Measurements from ENCODE around the gene FOXA3. TPM values are rescaled to one million over a fixed set of nuclear protein-coding genes. Genes with fewer than 3 reads are reported as not detected.

Gene FOXA3
- total and polyA plus RNA-seq, 7 donors: 0.49 to 72.8 (median 42.6) TPM; not detected in 3

DNA sequence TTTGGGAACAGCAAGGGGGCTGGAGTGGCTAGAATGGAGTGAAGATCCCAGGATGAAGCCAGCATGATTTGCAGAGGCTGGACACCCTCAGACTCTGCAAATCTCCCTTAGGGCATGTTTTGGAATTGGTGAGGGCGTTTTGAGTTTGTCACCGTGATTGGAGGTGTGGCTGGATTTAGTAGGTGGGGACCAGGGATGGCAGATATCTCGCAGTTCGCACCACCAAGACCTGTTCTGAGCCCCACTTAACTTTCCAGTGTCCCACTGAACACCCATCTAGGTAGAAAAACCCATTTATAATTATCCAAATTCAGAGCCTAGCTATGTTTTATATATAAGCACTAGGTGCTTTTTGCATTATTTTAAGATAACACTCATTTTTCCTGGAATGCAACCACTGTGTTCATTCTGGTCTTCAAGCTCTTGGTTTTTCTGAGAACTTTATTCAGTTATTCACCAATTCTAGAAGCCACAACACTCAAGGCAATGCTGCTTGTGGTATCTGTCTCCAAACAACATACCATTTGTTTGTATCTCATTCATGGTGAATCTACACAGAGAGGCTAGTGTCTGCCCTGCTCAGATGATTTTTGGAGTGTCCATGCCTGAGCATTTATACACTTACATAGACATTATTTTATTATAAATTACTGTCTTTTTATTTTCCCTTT lies 53.4 kb downstream of the FOXA3 start:
- no peaks in the 10 kb centered on the region for H3K36me3 ChIP-seq
- intact Hi-C loops (cut with DNase I): no loop called here
- peaks cover 0 to 39% (median 20%) of the 10 kb centered on the region in 3 donors for H3K27me3 ChIP-seq
- TF ChIP-seq POLR2A (IDR thresholded peaks at IDR 0.05) (no peak), POLR2AphosphoS5 (IDR thresholded peaks at IDR 0.05) (no peak), EP300 (IDR thresholded peaks at IDR 0.05) (no peak)
- TF ChIP-seq, protein P1, sequence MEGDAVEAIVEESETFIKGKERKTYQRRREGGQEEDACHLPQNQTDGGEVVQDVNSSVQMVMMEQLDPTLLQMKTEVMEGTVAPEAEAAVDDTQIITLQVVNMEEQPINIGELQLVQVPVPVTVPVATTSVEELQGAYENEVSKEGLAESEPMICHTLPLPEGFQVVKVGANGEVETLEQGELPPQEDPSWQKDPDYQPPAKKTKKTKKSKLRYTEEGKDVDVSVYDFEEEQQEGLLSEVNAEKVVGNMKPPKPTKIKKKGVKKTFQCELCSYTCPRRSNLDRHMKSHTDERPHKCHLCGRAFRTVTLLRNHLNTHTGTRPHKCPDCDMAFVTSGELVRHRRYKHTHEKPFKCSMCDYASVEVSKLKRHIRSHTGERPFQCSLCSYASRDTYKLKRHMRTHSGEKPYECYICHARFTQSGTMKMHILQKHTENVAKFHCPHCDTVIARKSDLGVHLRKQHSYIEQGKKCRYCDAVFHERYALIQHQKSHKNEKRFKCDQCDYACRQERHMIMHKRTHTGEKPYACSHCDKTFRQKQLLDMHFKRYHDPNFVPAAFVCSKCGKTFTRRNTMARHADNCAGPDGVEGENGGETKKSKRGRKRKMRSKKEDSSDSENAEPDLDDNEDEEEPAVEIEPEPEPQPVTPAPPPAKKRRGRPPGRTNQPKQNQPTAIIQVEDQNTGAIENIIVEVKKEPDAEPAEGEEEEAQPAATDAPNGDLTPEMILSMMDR (IDR thresholded peaks at IDR 0.05): no peak
- H3K4me1 ChIP-seq: no peaks in the 10 kb centered on the region
- no peak overlapping the region for H3K27ac ChIP-seq
- H3K4me3 ChIP-seq: no peak overlapping the region
- 25 to 57% methylated on average over 4 of the region's 4 CpGs for WGBS, 2 donors
- H3K9me3 ChIP-seq: no peaks in the 10 kb centered on the region
- no peak for DNase-seq

DNA sequence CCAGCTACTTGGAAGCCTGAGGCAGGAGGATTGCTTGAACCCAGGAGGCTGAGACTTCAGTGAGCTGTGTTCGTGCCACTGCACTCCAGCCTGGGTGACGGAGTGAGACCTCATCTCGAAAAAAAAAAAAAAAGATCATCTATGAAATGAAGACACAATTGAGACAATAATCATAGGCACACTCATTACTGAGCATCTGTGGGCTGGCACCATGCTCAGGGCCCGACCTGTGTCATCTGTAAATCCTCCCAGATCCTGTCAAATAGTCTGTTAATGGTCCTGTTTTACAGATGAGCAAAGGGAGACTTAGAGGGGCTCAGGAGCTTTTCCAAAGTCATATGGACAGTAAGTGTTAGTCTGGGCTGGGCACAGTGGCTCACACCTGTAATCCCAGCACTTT lies 54.6 kb downstream of the FOXA3 start:
- Histone ChIP-seq H3K27me3 (peaks cover 0 to 28% (median 11%) of the 10 kb centered on the region in 3 donors), H3K9me3 (no peaks in the 10 kb centered on the region), H3K4me3 (no peak overlapping the region), H3K4me1 (no peaks in the 10 kb centered on the region), H3K36me3 (no peaks in the 10 kb centered on the region), H3K27ac (no peak overlapping the region)
- intact Hi-C loops (cut with DNase I): no loop called here
- WGBS, 2 donors: 57 to 75% methylated on average over 4 of the region's 4 CpGs
- no peak for DNase-seq
- TF ChIP-seq POLR2A (IDR thresholded peaks at IDR 0.05) (no peak), POLR2AphosphoS5 (IDR thresholded peaks at IDR 0.05) (no peak), EP300 (IDR thresholded peaks at IDR 0.05) (no peak)

DNA sequence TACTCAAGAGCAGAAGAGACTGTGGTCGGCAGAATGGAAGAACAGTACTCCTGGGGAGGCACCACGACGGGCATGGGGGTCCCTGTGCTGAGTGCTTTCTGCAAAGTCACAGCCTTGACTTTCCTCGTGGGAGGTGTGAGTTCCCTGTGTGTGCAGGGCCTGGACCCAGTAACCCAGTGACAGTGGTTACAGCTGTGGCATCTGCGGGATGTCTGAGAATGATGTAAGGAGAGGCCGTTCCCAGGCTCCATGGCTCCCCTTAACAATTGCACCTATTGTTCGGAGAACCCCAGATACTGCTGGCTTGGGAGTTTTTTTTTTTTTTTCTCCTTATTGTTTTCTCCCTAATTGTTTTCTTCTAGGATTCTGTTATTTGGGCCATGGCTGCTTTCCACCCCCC lies 55.6 kb downstream of the FOXA3 start:
- Histone ChIP-seq H3K27ac (no peak overlapping the region), H3K4me3 (no peak overlapping the region), H3K9me3 (no peaks in the 10 kb centered on the region), H3K27me3 (peaks cover 0 to 19% (median 1%) of the 10 kb centered on the region in 3 donors), H3K36me3 (no peaks in the 10 kb centered on the region), H3K4me1 (no peaks in the 10 kb centered on the region)
- 45 to 59% methylated on average over 7 of the region's 7 CpGs for WGBS, 2 donors
- no peak for DNase-seq
- intact Hi-C loops (cut with DNase I): no loop called here
- TF ChIP-seq, protein P1 (IDR thresholded peaks at IDR 0.05): no peak
- TF ChIP-seq POLR2AphosphoS5 (IDR thresholded peaks at IDR 0.05): no peak
- no peak for TF ChIP-seq EP300 (IDR thresholded peaks at IDR 0.05)
- TF ChIP-seq POLR2A (IDR thresholded peaks at IDR 0.05): no peak

DNA sequence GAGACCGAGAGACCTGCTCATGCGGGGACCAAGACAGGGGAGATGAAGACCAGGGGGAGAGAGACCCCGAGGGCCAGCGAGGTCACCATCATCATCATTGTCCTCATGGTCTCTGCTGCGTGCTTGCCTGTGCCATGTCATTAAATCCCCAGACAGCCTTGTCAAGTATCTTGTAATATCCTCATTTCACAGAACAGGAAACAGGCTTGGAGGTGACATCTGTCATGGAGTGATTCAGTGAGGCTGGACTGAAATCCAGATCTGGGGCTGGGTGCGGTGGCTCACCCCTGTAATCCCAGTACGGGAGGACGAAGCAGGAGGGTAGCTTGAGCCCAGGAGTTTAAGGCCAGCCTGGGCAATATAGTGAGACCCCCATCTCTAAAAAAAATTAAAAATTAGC lies 56.3 kb downstream of the FOXA3 start:
- Histone ChIP-seq H3K9me3 (no peaks in the 10 kb centered on the region), H3K4me3 (no peak overlapping the region), H3K4me1 (no peaks in the 10 kb centered on the region), H3K27ac (no peak overlapping the region), H3K27me3 (peaks cover 0 to 16% (median 0%) of the 10 kb centered on the region in 3 donors), H3K36me3 (no peaks in the 10 kb centered on the region)
- 53 to 67% methylated on average over 8 of the region's 8 CpGs for WGBS, 2 donors
- TF ChIP-seq POLR2A (IDR thresholded peaks at IDR 0.05) (no peak), EP300 (IDR thresholded peaks at IDR 0.05) (no peak), POLR2AphosphoS5 (IDR thresholded peaks at IDR 0.05) (no peak)
- TF ChIP-seq, protein P1 (IDR thresholded peaks at IDR 0.05): no peak
- no peak for DNase-seq
- intact Hi-C loops (cut with DNase I): no loop called here

DNA sequence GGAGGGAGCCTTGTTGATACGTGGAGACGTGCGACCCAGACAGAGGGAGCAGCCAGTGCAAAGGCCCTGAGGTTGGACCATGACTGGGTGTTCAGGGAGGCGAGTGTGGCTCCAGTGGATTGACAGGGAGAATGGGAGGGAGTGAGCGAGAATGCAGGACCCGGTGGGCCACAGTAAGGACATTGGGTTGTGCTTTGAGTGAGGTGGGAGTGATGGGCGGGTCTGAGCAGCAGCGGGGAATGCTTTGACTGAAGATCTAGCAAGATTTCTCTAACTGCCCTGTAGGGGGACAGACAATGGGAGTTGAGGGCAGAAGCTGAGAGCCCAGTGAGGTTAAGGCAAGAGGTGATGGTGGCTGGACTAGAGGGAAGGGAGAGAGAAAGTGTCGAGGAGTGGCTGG lies 58.2 kb downstream of the FOXA3 start:
- H3K9me3 ChIP-seq: no peaks in the 10 kb centered on the region
- no peaks in the 10 kb centered on the region for H3K4me1 ChIP-seq
- intact Hi-C loops (cut with DNase I): no loop called here
- H3K36me3 ChIP-seq: no peaks in the 10 kb centered on the region
- peaks cover 0 to 8% (median 0%) of the 10 kb centered on the region in 3 donors for H3K27me3 ChIP-seq
- H3K4me3 ChIP-seq: no peak overlapping the region
- H3K27ac ChIP-seq: no peak overlapping the region
- 61 to 79% methylated on average over 9 of the region's 9 CpGs for WGBS, 2 donors
- no peak for TF ChIP-seq EP300 (IDR thresholded peaks at IDR 0.05)
- no peak for TF ChIP-seq POLR2A (IDR thresholded peaks at IDR 0.05)
- TF ChIP-seq POLR2AphosphoS5 (IDR thresholded peaks at IDR 0.05): no peak
- TF ChIP-seq, protein P1 (IDR thresholded peaks at IDR 0.05): no peak
- DNase-seq: no peak

Other genes starting within 250 kb of the FOXA3 start
- gene EML2, start 224.9 kb upstream of the FOXA3 start, total RNA-seq: 10 to 100 TPM; 10.4 to 34.6 (median 14.7) TPM
- 10 to 100 TPM; 40.2 to 75.6 (median 40.5) TPM for gene EML2, start 224.9 kb upstream of the FOXA3 start, polyA plus RNA-seq
- gene GIPR, start 196.1 kb upstream of the FOXA3 start, total RNA-seq: not detected
- 10 to 100 TPM in 1 of 3 donors, 1 to 10 TPM in 1, under 1 TPM in 1; 0.69 to 11.8 (median 3.6) TPM for gene GIPR, start 196.1 kb upstream of the FOXA3 start, polyA plus RNA-seq
- 100 to 1,000 TPM; 145 to 261 (median 242) TPM for gene SNRPD2, start 172.4 kb upstream of the FOXA3 start, total RNA-seq
- gene SNRPD2, start 172.4 kb upstream of the FOXA3 start, polyA plus RNA-seq: 100 to 1,000 TPM; 271 to 423 (median 382) TPM
- 1 to 10 TPM; 2.1 to 4.7 (median 3.4) TPM for gene QPCTL, start 171.7 kb upstream of the FOXA3 start, total RNA-seq
- gene QPCTL, start 171.7 kb upstream of the FOXA3 start, polyA plus RNA-seq: 1 to 10 TPM; 1.2 to 7.6 (median 1.6) TPM
- 1 to 10 TPM; 7.1 to 9.7 (median 8.8) TPM for gene FBXO46, start 133.4 kb upstream of the FOXA3 start, total RNA-seq
- 10 to 100 TPM in 2 of 3 donors, 1 to 10 TPM in 1; 9.5 to 16.5 (median 10.8) TPM for gene FBXO46, start 133.4 kb upstream of the FOXA3 start, polyA plus RNA-seq
- gene MEIOSIN, start 130.9 kb upstream of the FOXA3 start, total RNA-seq: not detected
- not detected for gene MEIOSIN, start 130.9 kb upstream of the FOXA3 start, polyA plus RNA-seq
- gene SIX5, start 95.1 kb upstream of the FOXA3 start, total RNA-seq: 10 to 100 TPM; 16.8 to 20.7 (median 18.7) TPM
- gene SIX5, start 95.1 kb upstream of the FOXA3 start, polyA plus RNA-seq: 10 to 100 TPM in 1 of 3 donors, 1 to 10 TPM in 2; 4.2 to 11.6 (median 7.8) TPM
- 100 to 1,000 TPM in 3 of 4 donors, 10 to 100 TPM in 1; 62.2 to 219 (median 168) TPM for gene DMPK, start 81.8 kb upstream of the FOXA3 start, total RNA-seq
- gene DMPK, start 81.8 kb upstream of the FOXA3 start, polyA plus RNA-seq: 10 to 100 TPM in 1 of 3 donors, 1 to 10 TPM in 2; 7.2 to 43.0 (median 8.8) TPM
- 10 to 100 TPM; 21.1 to 59.5 (median 36.8) TPM for gene DMWD, start 71.5 kb upstream of the FOXA3 start, total RNA-seq
- gene DMWD, start 71.5 kb upstream of the FOXA3 start, polyA plus RNA-seq: 10 to 100 TPM; 13.2 to 30.4 (median 14.8) TPM
- gene RSPH6A, start 49.0 kb upstream of the FOXA3 start, total RNA-seq: not detected
- under 1 TPM in 1 of 3 donors, not detected in 2; 0.12 TPM for gene RSPH6A, start 49.0 kb upstream of the FOXA3 start, polyA plus RNA-seq
- 10 to 100 TPM; 18.2 to 31.3 (median 25.3) TPM for gene SYMPK, start 1.2 kb upstream of the FOXA3 start, total RNA-seq
- gene SYMPK, start 1.2 kb upstream of the FOXA3 start, polyA plus RNA-seq: 10 to 100 TPM; 26.4 to 84.4 (median 30.7) TPM
- gene IRF2BP1, start 21.8 kb downstream of the FOXA3 start, total RNA-seq: 10 to 100 TPM; 18.0 to 25.5 (median 20.8) TPM
- gene IRF2BP1, start 21.8 kb downstream of the FOXA3 start, polyA plus RNA-seq: 10 to 100 TPM in 2 of 3 donors, 1 to 10 TPM in 1; 7.8 to 15.2 (median 11.3) TPM
- gene MYPOP, start 38.3 kb downstream of the FOXA3 start, total RNA-seq: 1 to 10 TPM; 1.8 to 6.1 (median 3.0) TPM
- 1 to 10 TPM; 6.2 to 8.3 (median 6.6) TPM for gene MYPOP, start 38.3 kb downstream of the FOXA3 start, polyA plus RNA-seq
- not detected for gene NANOS2, start 50.5 kb downstream of the FOXA3 start, total RNA-seq
- gene NANOS2, start 50.5 kb downstream of the FOXA3 start, polyA plus RNA-seq: under 1 TPM in 2 of 3 donors, not detected in 1; 0.46 to 0.60 TPM
- 1 to 10 TPM in 2 of 4 donors, under 1 TPM in 2; 0.36 to 3.0 (median 1.2) TPM for gene NOVA2, start 109.5 kb downstream of the FOXA3 start, total RNA-seq
- gene NOVA2, start 109.5 kb downstream of the FOXA3 start, polyA plus RNA-seq: 1 to 10 TPM in 1 of 3 donors, under 1 TPM in 2; 0.23 to 1.1 (median 0.60) TPM
- gene CCDC61, start 131.1 kb downstream of the FOXA3 start, total RNA-seq: 10 to 100 TPM in 2 of 4 donors, 1 to 10 TPM in 2; 5.0 to 15.2 (median 8.0) TPM
- 10 to 100 TPM in 2 of 3 donors, 1 to 10 TPM in 1; 9.6 to 16.3 (median 10.9) TPM for gene CCDC61, start 131.1 kb downstream of the FOXA3 start, polyA plus RNA-seq
- not detected for gene PGLYRP1, start 158.7 kb downstream of the FOXA3 start, total RNA-seq
- under 1 TPM in 1 of 3 donors, not detected in 2; 0.12 TPM for gene PGLYRP1, start 158.7 kb downstream of the FOXA3 start, polyA plus RNA-seq
- not detected for gene IGFL4, start 176.7 kb downstream of the FOXA3 start, total RNA-seq
- not detected for gene IGFL4, start 176.7 kb downstream of the FOXA3 start, polyA plus RNA-seq